Hippocampal formation (tissue), 2 donors: ENCODE measurements around the gene SPRYD3.
A peak's percentile ranks its signal among the peaks of the same experiment; 100 is the strongest.

Experiments used
- DNase-seq, 2 donors: peaks; one replicate each; lab custom pipeline; 2025; lab: John Stamatoyannopoulos, UW

Gene SPRYD3

DNA sequence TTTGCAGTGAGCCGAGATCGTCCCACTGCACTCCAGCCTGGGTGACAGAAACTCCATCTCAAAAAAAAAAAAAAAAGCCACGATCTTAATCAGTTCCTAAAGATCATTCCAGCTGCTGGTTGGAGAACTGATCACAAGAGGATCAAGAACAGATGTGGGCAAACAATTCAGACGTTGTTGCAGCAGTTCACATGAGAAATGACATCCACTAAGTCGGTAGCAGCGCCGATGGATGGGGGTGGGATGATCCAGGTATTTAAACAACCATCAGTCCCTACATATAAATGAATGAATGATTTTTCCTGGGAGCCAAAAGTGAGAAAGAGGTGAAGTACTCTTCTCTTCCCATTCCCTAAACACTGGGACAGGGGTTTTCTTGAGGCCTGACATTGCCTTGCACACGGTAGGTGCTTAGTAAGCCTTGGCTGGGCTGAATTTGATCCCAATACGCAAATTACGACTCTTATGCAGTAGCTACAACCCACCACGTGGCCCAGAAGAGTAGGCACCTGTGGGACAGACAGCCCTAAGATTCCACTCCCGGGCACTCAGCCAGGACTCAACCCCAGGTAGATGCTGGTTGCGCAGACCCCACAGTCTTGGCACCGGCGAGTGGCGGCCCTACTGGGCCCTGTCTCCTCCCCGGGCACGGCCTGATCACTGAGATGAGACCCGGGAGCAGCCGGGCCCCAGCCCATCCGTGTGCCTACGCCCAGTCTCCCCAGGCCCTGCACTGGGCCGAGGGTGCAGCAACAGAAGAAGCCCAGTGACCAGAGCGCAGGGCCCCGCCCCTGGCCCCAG, 565 bp downstream of the SPRYD3 start:
- no peak for DNase-seq

DNA sequence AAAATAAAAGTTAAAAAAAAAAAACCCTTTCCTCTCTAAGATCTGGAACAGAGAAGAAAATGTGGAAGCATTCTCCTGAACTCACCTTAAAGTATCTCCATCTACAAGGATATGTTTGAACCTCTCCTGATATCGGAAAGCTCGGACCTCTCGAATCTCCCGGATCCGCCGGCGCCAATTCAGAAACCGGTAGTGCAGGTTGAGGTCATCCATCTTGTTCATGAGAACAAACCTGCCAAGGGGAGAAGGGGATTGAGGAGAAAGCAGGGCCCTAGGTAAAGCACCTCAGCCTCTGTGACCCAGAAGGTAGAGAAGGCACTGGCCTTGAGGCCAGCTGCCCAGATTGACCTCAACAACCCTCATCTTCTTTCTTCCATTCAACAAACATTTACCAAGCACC, 2.2 kb downstream of the SPRYD3 start:
- DNase-seq: no peak

- DNase-seq: no peak
Observed at GRCh38 chr12:53076461-53076860, 2.7 kb downstream of the SPRYD3 start.

- DNase-seq: no peak
Observed at GRCh38 chr12:53074999-53075370, 4.2 kb downstream of the SPRYD3 start.

GRCh38 chr12:53074283-53074998, 4.7 kb downstream of the SPRYD3 start:
- no peak for DNase-seq

GRCh38 chr12:53073881-53074280, 5.3 kb downstream of the SPRYD3 start:
- DNase-seq: no peak

DNA sequence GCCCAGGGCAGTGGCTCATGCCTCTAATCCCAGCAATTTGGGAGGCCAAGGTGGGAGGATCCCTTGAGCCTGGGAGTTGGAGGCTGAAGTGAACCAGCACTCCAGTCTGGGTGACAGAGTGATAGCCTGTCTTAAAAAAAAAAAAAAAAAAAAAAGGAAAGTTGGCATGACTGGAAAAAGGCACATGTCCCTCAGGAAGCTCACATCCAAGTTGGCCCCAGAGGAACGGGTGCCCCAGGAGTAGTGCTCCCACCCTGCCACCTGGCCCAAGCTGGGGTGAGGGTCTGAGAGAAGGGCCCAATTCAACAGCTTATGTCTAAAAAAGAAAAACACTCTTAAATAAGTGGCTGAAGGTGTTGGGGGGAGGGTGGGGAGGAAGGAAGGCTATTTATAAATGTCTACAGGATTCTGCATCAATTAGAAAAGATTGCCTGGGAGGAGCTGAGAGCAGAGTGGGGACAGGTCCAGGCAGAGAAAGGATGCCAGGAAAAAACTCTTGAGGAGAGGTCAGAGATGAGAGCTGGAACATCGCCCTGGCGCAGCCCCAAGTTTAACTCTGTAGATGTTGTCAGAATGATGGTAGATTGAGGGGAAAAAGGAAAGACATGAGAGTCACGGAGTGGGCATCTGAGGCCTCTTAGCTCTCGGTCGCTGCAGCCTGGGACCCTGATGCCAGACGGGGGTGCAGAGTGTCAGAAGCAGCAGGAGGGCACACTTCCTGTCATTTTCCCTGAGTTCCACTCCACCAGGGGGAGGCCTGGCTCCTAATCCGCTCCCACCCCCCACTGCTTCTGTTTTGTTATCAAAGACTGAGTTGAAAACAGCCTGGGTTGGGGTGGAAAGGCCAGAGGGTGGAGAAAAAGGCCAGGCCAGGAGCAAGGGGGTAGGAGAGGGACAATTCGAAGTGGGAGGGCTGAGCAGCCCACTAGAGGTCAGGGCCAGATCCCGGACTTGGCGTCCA, 7.3 kb downstream of the SPRYD3 start:
- no peak for DNase-seq

GRCh38 chr12:53070877-53071492, 8.2 kb downstream of the SPRYD3 start:
- no peak for DNase-seq

GRCh38 chr12:53069621-53070410, 9.4 kb downstream of the SPRYD3 start:
- no peak for DNase-seq

DNA sequence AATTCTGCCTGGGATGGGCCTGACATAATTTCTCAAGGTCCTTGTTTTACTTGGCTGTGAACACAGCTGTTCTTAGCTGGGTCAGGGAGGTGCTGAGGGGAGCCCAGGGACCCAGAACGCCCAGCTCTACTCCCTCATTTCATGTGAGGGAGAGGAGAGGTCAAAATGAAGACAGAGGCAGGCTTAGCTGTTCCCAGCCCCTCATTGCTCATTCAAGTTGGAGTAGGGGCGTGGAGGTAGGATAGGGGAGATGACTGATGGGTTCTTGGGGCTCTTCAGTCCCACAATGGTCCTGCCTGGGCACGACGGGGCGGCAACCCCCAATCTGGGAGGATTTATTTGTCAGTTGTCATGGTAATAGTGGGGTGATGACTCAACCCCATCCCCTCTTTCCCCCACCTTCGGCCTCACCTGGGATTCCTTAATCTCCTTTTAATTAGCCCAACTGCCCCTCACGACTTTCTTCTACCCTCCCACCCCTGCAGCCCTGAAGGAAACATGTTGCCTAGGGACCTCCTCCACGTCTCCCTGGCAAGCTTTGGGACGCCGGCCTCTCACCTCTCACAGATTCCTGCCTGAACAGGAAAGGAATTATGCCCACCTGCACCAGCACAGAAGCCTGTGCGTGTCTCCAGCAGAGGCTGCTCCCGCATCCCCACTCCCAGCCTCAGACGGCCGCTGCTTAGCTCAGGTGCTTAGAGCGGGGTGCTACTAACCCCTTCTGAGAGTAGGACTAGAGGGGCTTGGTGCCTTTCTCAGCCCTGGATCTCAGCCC, 10.2 kb downstream of the SPRYD3 start:
- DNase-seq: no peak

GRCh38 chr12:53067993-53068770, 11.0 kb downstream of the SPRYD3 start:
- no peak for DNase-seq

GRCh38 chr12:53067074-53067992, 11.9 kb downstream of the SPRYD3 start:
- no peak for DNase-seq

DNA sequence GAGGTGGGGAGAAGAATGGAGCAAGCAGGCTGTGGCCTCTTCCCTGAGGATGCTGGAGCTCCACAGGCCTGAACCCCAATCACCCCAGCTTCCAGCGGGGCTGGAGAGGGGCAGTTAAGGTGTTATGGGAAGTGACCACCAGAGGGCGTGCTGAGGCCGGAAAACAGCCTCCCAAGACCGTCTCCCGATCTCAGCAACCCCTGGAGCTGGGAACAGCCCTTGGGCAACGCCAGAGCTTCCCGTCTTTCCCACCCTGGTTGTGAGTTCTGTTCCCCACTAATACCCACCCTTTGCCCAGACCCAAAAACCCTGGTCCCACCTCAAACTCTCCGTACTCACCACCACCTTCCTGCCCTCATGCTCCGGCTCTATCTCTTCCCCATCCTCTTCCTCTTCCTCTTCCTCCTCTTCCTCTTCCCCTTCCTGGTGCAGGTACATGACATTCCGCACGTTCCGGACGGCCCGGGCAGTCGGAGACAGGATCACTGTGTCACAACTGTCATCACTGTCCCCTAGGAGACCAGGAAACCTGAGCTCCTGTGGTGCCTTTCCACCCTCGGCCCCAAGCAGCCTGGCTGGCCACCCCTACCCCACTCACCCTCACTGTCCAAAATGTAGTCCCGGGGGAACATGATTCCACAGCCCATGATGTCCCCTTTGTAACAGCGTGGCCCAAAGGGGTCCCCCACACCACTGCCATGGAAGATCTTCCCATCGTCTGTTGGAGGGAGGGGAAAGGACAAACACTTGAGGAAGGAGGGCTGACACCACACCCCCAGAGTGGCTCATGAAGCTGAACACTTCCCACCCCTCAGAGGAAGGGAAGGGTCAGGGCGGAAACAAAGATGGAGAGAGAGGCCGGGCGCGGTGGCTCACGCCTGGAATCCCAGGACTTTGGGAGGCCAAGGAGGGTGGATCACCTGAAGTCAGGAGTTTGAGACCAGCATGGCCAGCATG, 12.9 kb downstream of the SPRYD3 start:
- peak in 1 of 2 donors; percentile 55 for DNase-seq

DNA sequence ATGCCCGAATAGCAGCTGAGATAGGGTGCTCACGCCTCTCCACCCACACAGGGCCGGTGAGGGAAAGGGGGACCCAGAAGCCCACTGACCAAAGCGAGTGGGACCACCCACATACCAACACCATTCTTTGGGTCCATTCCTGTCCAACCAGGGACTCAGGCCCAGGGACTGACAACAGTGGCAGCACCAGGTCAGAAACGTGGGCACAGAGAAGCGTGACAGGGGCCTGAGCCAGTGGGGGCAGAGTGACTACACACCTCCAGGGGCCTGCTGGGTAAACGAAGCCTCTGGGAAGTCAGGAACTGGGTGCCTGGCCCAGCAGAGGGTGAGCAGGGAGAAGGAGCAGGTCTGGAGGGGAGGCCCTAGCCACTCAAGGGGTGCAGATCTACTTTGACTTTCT, 13.7 kb downstream of the SPRYD3 start:
- no peak for DNase-seq

DNA sequence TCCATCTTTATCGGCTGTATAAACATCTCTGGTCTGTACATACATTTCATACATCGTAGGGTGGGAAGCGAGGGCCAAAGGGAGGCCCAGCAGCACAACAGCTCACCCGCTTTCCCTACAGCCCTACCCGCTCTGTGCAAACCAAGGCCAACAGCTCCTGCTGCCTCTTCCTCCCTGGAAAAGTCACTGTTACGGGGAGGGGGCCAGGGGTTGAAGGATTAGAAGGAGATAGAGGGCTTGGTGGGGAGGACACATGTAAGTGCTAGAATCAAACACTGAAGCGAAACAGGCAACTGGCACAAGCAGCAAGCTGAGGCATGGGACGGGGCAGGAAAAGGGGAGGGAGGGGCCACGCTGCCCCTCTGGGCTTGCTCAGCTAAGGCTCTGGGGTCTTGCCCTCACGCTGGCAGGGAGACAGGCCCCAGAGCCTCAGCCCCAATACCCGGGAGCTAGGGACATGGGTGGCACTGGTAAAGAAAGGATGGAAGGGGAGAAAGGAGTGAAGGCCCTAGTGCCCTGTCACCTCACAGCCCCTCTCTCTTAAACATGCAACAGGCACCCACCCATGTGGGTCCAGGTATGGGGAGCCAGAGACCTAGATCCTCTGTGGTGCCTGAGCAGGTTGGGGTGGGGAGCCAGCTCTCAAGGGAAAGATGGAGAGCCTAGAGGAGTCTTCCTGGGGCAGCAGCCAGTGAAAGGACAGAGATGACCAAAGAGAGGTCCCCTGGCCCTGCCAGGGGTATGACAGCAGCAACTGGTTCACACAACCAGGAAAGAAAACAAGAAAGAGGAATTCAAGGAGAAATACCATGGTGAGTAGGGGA, 14.4 kb downstream of the SPRYD3 start:
- DNase-seq: no peak
